Lower lobe of right lung (tissue), 1 donor: ENCODE results near the gene ZNF486. TPM values are rescaled to one million over a fixed set of nuclear protein-coding genes. Genes with fewer than 3 reads are reported as not detected.

Source experiments
- total RNA-seq: library from RNA; stranded (reverse); fragmentation: NEBNext Ultra II Directional; extraction: Animal tissue kit (Norgen Biotek cat#: 25700); gene quantifications from one replicate; pipeline ENCODE4 v1.2.1, GENCODE V29; 2021
- donor health status: DM: no; HTN: yes; CAD: no; lungs with severe emphysema.

Gene ZNF486
- total RNA-seq, 1 donor from 2014 or later = 5.5 TPM

Other genes with a start within 250 kb of the ZNF486 start
- gene ZNF682, start 127.7 kb upstream of the ZNF486 start, total RNA-seq = 4.6 TPM
- 5.5 TPM for gene ZNF90, start 89.2 kb upstream of the ZNF486 start, total RNA-seq